ENCODE measurements around the gene PGAP6.
"Not testable (repeated sequence)": the region's sequence is repeated elsewhere in the genome, so short reads cannot be mapped to it uniquely, and the experiment has no call there.

Gene PGAP6

GRCh38 chr16:352547-353403 is 29.0 kb downstream of the PGAP6 start, which contains the start of gene AXIN1:
Gene AXIN1, minus strand, starts transcription at chr16:352723. Its CDS starts 5,698 bp downstream, at chr16:347025.
- H3K4me3 ChIP-seq (ENCODE audit: control insufficient read depth, low read depth, low read length), result peak within 1 kb of the TSS; percentile 68
- DNase-seq (ENCODE audit: low read depth), result peak; percentile 37
- TF ChIP-seq CTCF (IDR thresholded peaks at IDR 0.05; ENCODE audit: control insufficient read depth, insufficient read depth, low read depth, low read length, missing control alignments), result peak; percentile 39

GRCh38 chr16:351804-352520 is 29.8 kb downstream of the PGAP6 start:
- no peak for DNase-seq (ENCODE audit: low read depth)
- peak overlapping the region; percentile 68 for H3K4me3 ChIP-seq (ENCODE audit: control insufficient read depth, low read depth, low read length)
- no peak for TF ChIP-seq CTCF (IDR thresholded peaks at IDR 0.05; ENCODE audit: control insufficient read depth, insufficient read depth, low read depth, low read length, missing control alignments)

- no peak overlapping the region for H3K4me3 ChIP-seq (ENCODE audit: control insufficient read depth, low read depth, low read length)
- TF ChIP-seq CTCF (IDR thresholded peaks at IDR 0.05; ENCODE audit: control insufficient read depth, insufficient read depth, low read depth, low read length, missing control alignments), result no peak
- DNase-seq (ENCODE audit: low read depth), result no peak
Measured at GRCh38 chr16:350203-350602, 31.6 kb downstream of the PGAP6 start.

- no peak overlapping the region for H3K4me3 ChIP-seq (ENCODE audit: control insufficient read depth, low read depth, low read length)
- no peak for DNase-seq (ENCODE audit: low read depth)
- TF ChIP-seq CTCF (IDR thresholded peaks at IDR 0.05; ENCODE audit: control insufficient read depth, insufficient read depth, low read depth, low read length, missing control alignments), result no peak
Measured at GRCh38 chr16:349211-349610, 32.6 kb downstream of the PGAP6 start.

- not testable (repeated sequence) for DNase-seq (ENCODE audit: low read depth); H3K4me3 ChIP-seq (ENCODE audit: control insufficient read depth, low read depth, low read length)
Measured at GRCh38 chr16:348495-348894, 33.3 kb downstream of the PGAP6 start.

- TF ChIP-seq CTCF (IDR thresholded peaks at IDR 0.05; ENCODE audit: control insufficient read depth, insufficient read depth, low read depth, low read length, missing control alignments), result no peak
- H3K4me3 ChIP-seq (ENCODE audit: control insufficient read depth, low read depth, low read length), result no peak overlapping the region
- no peak for DNase-seq (ENCODE audit: low read depth)
Measured at GRCh38 chr16:347203-347602, 34.6 kb downstream of the PGAP6 start.

GRCh38 chr16:346587-346986 is 35.2 kb downstream of the PGAP6 start:
- no peak for TF ChIP-seq CTCF (IDR thresholded peaks at IDR 0.05; ENCODE audit: control insufficient read depth, insufficient read depth, low read depth, low read length, missing control alignments)
- DNase-seq (ENCODE audit: low read depth), result no peak
- no peak overlapping the region for H3K4me3 ChIP-seq (ENCODE audit: control insufficient read depth, low read depth, low read length)
